ENCODE results near the gene MAN1A2.
"Not testable (repeated sequence)": the region's sequence is repeated elsewhere in the genome, so short reads cannot be mapped to it uniquely, and the experiment has no call there.

MAN1A2 gene

DNA sequence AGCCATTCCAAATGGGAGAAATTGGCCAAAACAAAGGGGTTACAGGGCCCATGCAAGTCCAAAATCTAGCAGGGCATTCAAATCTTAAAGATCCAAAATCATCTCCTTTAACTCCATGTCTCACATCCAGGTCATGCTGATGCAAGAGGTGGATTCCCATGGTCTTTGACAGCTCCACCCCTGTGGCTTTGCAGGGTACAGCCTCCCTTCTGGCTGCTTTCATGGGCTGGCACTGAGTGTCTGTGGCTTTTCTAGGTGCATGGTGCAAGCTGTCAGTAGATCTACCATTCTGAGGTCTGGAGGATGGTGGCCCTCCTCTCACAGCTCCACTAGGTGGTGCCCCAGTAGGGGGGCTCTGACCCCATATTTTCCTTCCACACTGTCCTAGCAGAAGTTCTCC is 191.2 kb downstream of the MAN1A2 start:
- not testable (repeated sequence) for H3K36me3 ChIP-seq (ENCODE audit: control insufficient read depth, insufficient read depth, low read length); H3K4me3 ChIP-seq (ENCODE audit: low read depth, low read length); H3K9me3 ChIP-seq (ENCODE audit: control insufficient read depth, insufficient read depth, low read length); H3K4me1 ChIP-seq (ENCODE audit: control insufficient read depth, insufficient read depth, low read length); H3K9ac ChIP-seq (ENCODE audit: low read depth, low read length); H3K27me3 ChIP-seq (ENCODE audit: control insufficient read depth, insufficient read depth, low read length); H3K27ac ChIP-seq (ENCODE audit: low read depth, low read length)

DNA sequence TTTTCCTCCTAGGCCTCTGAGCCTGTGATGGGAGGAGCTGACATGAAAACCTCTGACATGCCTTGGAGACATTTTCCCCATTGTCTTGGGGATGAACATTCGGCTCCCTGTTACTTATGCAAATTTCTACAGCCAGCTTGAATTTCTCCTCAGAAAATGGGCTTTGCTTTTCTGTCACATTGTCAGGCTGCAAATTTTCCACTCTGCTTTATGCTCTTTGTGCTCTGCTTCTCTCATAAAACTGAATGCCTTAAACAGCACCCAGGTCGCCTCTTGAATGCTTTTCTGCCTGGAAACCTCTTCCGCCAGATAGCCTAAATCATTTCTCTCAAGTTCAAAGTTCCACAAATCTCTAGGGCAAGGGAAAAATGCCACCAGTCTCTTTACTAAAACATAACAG is 191.9 kb downstream of the MAN1A2 start:
- no peaks in the 10 kb centered on the region for H3K36me3 ChIP-seq (ENCODE audit: control insufficient read depth, insufficient read depth, low read length)
- no peak overlapping the region for H3K4me3 ChIP-seq (ENCODE audit: low read depth, low read length)
- peaks cover 8% of the 10 kb centered on the region; the same call in 1 of the 2 replicates for H3K9me3 ChIP-seq (ENCODE audit: control insufficient read depth, insufficient read depth, low read length)
- H3K27ac ChIP-seq (ENCODE audit: low read depth, low read length), result no peak overlapping the region
- no peaks in the 10 kb centered on the region for H3K27me3 ChIP-seq (ENCODE audit: control insufficient read depth, insufficient read depth, low read length)
- H3K9ac ChIP-seq (ENCODE audit: low read depth, low read length), result no peak overlapping the region
- no peaks in the 10 kb centered on the region for H3K4me1 ChIP-seq (ENCODE audit: control insufficient read depth, insufficient read depth, low read length)

DNA sequence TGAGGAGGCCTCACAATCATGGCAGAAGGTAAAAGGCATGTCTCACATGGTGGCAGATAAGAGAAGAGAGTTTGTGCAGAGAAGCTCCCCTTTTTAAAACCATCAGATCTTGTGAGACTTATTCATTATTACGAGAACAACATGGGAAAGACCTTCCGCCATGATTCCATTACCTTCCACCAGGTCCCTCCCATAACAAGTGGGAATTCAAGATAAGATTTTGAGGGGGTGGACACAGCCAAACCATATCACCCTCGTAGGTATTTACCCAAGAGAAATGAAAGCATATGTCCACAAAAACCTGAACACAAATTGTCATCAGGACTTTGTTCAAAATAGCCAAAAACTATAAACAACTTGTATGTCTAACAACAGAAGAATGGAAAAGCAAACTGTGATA is 192.7 kb downstream of the MAN1A2 start:
- Histone ChIP-seq H3K9me3 (ENCODE audit: control insufficient read depth, insufficient read depth, low read length) (peaks cover 8% of the 10 kb centered on the region; the same call in 1 of the 2 replicates), H3K27me3 (ENCODE audit: control insufficient read depth, insufficient read depth, low read length) (no peaks in the 10 kb centered on the region)

GRCh38 chr1:117561071-117561470 is 193.8 kb downstream of the MAN1A2 start:
- Histone ChIP-seq H3K4me1 (ENCODE audit: control insufficient read depth, insufficient read depth, low read length) (no peaks in the 10 kb centered on the region), H3K9me3 (ENCODE audit: control insufficient read depth, insufficient read depth, low read length) (peaks cover 8% of the 10 kb centered on the region; the same call in 1 of the 2 replicates), H3K4me3 (ENCODE audit: low read depth, low read length) (no peak overlapping the region), H3K27me3 (ENCODE audit: control insufficient read depth, insufficient read depth, low read length) (no peaks in the 10 kb centered on the region), H3K27ac (ENCODE audit: low read depth, low read length) (no peak overlapping the region), H3K36me3 (ENCODE audit: control insufficient read depth, insufficient read depth, low read length) (no peaks in the 10 kb centered on the region), H3K9ac (ENCODE audit: low read depth, low read length) (no peak overlapping the region)

More for the DNA sequence above, 192.7 kb downstream of the MAN1A2 start:
- Histone ChIP-seq H3K4me1 (ENCODE audit: control insufficient read depth, insufficient read depth, low read length) (no peaks in the 10 kb centered on the region), H3K4me3 (ENCODE audit: low read depth, low read length) (no peak overlapping the region), H3K36me3 (ENCODE audit: control insufficient read depth, insufficient read depth, low read length) (no peaks in the 10 kb centered on the region), H3K27ac (ENCODE audit: low read depth, low read length) (no peak overlapping the region), H3K9ac (ENCODE audit: low read depth, low read length) (no peak overlapping the region)

GRCh38 chr1:117561551-117561950 is 194.3 kb downstream of the MAN1A2 start:
- Histone ChIP-seq H3K9me3 (ENCODE audit: control insufficient read depth, insufficient read depth, low read length) (peaks cover 8% of the 10 kb centered on the region; the same call in 1 of the 2 replicates), H3K9ac (ENCODE audit: low read depth, low read length) (no peak overlapping the region), H3K27me3 (ENCODE audit: control insufficient read depth, insufficient read depth, low read length) (no peaks in the 10 kb centered on the region), H3K36me3 (ENCODE audit: control insufficient read depth, insufficient read depth, low read length) (no peaks in the 10 kb centered on the region), H3K4me1 (ENCODE audit: control insufficient read depth, insufficient read depth, low read length) (no peaks in the 10 kb centered on the region), H3K27ac (ENCODE audit: low read depth, low read length) (no peak overlapping the region), H3K4me3 (ENCODE audit: low read depth, low read length) (no peak overlapping the region)

DNA sequence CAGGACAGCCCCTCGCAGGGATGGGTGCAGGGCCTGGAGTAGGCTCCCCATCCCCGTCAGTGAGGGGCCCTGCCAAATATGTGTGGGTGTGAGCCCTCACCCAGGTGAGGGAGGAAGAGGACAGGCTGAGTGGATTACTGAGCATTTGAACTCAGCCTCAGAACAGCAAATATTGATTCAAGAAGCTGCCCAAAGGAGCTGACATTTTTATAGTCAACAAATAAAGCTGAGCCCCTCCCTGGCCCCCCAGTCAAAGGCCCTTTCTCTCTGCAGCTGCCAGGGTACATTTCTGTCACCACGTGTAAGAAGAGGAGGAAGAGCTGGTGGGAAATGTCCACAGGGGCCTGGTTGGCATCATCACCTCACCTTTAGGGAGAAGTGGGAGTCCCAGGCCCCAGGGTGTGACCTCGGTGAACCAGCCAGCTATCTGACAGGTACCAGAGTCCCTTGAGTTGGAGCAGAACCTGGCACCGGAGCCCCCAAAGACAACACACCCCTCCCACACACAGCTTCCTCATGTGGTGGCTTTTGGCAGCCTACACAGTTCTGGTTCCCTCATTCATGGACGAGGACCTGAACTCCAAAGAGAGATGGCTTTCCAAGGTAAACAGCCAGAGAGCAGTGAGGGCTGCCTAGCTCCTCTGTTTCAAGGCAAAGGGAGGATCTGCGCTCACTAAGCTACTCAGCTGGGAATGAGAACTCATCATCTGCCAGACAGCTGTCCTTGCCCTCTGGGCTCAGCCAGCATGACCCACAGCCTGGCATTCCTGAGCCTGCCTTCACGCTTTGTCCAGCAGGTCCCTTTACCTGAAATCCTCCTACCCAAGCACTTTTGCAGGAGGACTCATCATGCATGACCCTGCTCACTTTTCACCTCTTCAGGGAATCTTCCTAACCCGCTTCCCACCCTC is 195.6 kb downstream of the MAN1A2 start:
- Histone ChIP-seq H3K27ac (ENCODE audit: low read depth, low read length) (no peak overlapping the region), H3K4me3 (ENCODE audit: low read depth, low read length) (no peak overlapping the region), H3K9ac (ENCODE audit: low read depth, low read length) (no peak overlapping the region), H3K4me1 (ENCODE audit: control insufficient read depth, insufficient read depth, low read length) (no peaks in the 10 kb centered on the region), H3K36me3 (ENCODE audit: control insufficient read depth, insufficient read depth, low read length) (no peaks in the 10 kb centered on the region), H3K27me3 (ENCODE audit: control insufficient read depth, insufficient read depth, low read length) (no peaks in the 10 kb centered on the region), H3K9me3 (ENCODE audit: control insufficient read depth, insufficient read depth, low read length) (peaks cover 8% of the 10 kb centered on the region; the same call in 1 of the 2 replicates)

- Histone ChIP-seq H3K36me3 (ENCODE audit: control insufficient read depth, insufficient read depth, low read length) (no peaks in the 10 kb centered on the region), H3K4me1 (ENCODE audit: control insufficient read depth, insufficient read depth, low read length) (no peaks in the 10 kb centered on the region), H3K27me3 (ENCODE audit: control insufficient read depth, insufficient read depth, low read length) (no peaks in the 10 kb centered on the region), H3K4me3 (ENCODE audit: low read depth, low read length) (no peak overlapping the region), H3K9me3 (ENCODE audit: control insufficient read depth, insufficient read depth, low read length) (peaks cover 8% of the 10 kb centered on the region; the same call in 1 of the 2 replicates), H3K9ac (ENCODE audit: low read depth, low read length) (no peak overlapping the region), H3K27ac (ENCODE audit: low read depth, low read length) (no peak overlapping the region)
These were observed 196.2 kb downstream of the MAN1A2 start for GRCh38 chr1:117563492-117563875.

GRCh38 chr1:117564227-117565075 is 197.2 kb downstream of the MAN1A2 start:
- Histone ChIP-seq H3K27me3 (ENCODE audit: control insufficient read depth, insufficient read depth, low read length) (no peaks in the 10 kb centered on the region), H3K9me3 (ENCODE audit: control insufficient read depth, insufficient read depth, low read length) (0 out of 2 replicates have a peak, but pooled peaks cover 2% of the 10 kb centered on the region), H3K9ac (ENCODE audit: low read depth, low read length) (no peak overlapping the region), H3K27ac (ENCODE audit: low read depth, low read length) (no peak overlapping the region), H3K4me3 (ENCODE audit: low read depth, low read length) (no peak overlapping the region), H3K36me3 (ENCODE audit: control insufficient read depth, insufficient read depth, low read length) (no peaks in the 10 kb centered on the region), H3K4me1 (ENCODE audit: control insufficient read depth, insufficient read depth, low read length) (no peaks in the 10 kb centered on the region)

DNA sequence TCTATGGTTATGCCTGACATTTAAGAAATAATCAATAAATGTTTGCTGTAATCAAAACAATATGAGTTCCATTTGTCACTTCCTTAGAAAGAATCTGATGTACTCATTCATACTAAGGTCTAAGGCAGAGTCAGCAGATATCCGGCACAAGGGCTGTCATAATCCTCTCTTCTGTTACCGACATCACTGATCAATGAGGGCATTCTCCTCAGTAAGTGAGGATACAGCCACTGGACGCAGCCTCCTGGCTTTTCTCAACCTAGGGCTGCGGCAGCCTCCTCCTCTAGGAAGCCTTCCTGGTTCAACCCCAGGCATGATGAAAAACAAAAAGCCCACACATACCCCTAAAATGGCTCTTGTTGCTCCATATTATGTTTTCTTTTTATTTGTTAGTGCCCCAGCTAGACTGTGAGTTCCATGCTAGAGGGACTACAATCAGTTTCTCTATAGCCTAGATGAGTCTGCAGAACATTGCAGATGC is 197.9 kb downstream of the MAN1A2 start:
- no peak overlapping the region for H3K9ac ChIP-seq (ENCODE audit: low read depth, low read length)
- H3K27ac ChIP-seq (ENCODE audit: low read depth, low read length), result no peak overlapping the region
- no peaks in the 10 kb centered on the region for H3K27me3 ChIP-seq (ENCODE audit: control insufficient read depth, insufficient read depth, low read length)
- no peaks in the 10 kb centered on the region for H3K9me3 ChIP-seq (ENCODE audit: control insufficient read depth, insufficient read depth, low read length)
- no peak overlapping the region for H3K4me3 ChIP-seq (ENCODE audit: low read depth, low read length)
- no peaks in the 10 kb centered on the region for H3K4me1 ChIP-seq (ENCODE audit: control insufficient read depth, insufficient read depth, low read length)
- no peaks in the 10 kb centered on the region for H3K36me3 ChIP-seq (ENCODE audit: control insufficient read depth, insufficient read depth, low read length)

- H3K36me3 ChIP-seq (ENCODE audit: control insufficient read depth, insufficient read depth, low read length), result no peaks in the 10 kb centered on the region
- no peak overlapping the region for H3K4me3 ChIP-seq (ENCODE audit: low read depth, low read length)
- no peak overlapping the region for H3K9ac ChIP-seq (ENCODE audit: low read depth, low read length)
- H3K9me3 ChIP-seq (ENCODE audit: control insufficient read depth, insufficient read depth, low read length), result no peaks in the 10 kb centered on the region
- H3K27ac ChIP-seq (ENCODE audit: low read depth, low read length), result no peak overlapping the region
- H3K27me3 ChIP-seq (ENCODE audit: control insufficient read depth, insufficient read depth, low read length), result no peaks in the 10 kb centered on the region
- H3K4me1 ChIP-seq (ENCODE audit: control insufficient read depth, insufficient read depth, low read length), result no peaks in the 10 kb centered on the region
These were observed 198.7 kb downstream of the MAN1A2 start for GRCh38 chr1:117565745-117566455.
